HG02885 (cell line): Measurements from ENCODE around the gene NCOA1.
"Not testable (repeated sequence)": the region's sequence is repeated elsewhere in the genome, so short reads cannot be mapped to it uniquely, and the experiment has no call there.

ENCODE experiments used
- ATAC-seq: cut with Tn5 transposase; IDR thresholded peaks from one replicate; pipeline ENCODE4 v1.9.1; 2021; ENCODE audit warnings: mild to moderate bottlenecking; ENCODE audit not compliant: unreplicated experiment, poor library complexity

The NCOA1 gene

DNA sequence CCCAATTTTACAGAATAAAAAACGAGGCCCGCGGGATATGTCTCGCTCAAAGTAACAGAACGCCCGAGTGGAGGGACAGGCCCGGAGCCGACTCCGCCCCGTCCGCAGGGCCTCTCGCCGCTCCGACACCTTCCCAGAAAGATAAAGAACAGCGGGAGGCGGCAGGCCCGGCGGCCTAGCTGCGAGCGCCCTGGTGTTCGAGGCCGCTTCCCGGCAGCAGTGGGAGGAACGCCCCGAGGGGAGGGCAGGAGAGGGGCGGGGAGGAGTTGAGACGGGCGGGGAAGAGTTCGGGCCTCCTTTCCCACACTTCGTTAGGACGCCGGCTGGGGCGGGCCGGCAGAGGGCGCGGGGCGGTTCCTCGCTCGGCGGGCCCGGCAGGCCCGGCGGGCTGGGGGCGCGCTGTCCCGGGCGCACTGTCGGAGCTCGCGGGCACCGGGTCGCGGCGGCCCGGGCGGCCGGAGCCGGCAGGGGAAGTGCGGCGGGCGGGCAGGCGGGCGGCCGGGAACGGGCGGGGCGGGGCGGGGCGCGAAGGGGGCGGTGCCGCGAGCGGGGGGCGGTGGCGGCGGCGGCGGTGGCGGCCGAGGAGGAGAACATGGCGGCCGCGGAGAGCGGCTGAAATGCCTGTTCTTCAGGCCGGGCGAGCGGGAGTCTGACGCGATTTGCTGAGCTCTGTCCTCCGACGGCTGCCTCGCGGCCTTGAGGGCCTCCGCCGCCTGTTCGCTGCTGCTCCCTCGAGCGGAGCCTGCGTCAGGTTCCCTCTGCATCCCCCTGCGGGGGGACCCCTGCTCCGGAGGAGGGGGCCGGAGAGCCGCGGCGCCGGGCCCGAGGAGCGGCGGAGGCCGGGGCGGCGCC, at the start of gene NCOA1:
TSS of gene NCOA1 (plus strand) at position 565 of the 852 bp plus-strand sequence. CDS start 167,424 bp downstream, outside the sequence.
- ATAC-seq: peak; percentile 79

GRCh38 chr2:24448797-24449196, 42.3 kb upstream of the NCOA1 start:
- no peak for ATAC-seq

GRCh38 chr2:24449344-24449743, 41.7 kb upstream of the NCOA1 start:
- no peak for ATAC-seq

- ATAC-seq: no peak
Observed at GRCh38 chr2:24451805-24452501, 39.1 kb upstream of the NCOA1 start.

- no peak for ATAC-seq
Observed at GRCh38 chr2:24452502-24452885, 38.6 kb upstream of the NCOA1 start.

DNA sequence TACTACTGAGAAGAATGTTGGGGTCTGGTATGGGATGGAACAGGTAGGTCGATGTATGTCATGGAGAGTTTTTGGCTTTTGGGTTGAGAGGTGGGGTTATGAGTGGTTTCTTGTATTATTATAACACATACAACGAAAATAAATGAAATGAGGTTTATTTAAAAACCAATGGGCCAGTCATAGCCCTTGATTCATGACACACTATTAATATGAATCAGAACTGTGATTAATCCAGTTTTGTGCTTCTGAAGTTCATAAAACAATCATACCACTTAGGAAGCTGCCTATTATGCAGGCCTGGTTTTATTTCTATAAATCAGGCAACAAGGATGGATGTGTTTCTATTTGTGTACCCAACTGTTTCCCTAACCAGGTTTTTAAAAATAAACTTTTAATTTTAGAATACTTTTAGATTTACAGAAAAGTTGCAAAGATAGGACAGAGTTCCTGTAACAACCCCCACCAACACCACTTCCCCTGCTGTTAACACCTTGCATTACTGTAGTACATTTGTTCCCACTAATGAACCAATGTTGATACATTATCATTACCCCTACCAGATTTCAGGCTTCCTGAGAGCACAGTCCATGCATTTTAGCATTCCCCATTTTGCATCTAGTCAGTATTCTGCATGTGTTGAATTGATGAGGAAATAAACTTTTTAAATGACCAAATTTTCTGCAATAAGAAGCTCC, 37.5 kb upstream of the NCOA1 start:
- no peak for ATAC-seq

DNA sequence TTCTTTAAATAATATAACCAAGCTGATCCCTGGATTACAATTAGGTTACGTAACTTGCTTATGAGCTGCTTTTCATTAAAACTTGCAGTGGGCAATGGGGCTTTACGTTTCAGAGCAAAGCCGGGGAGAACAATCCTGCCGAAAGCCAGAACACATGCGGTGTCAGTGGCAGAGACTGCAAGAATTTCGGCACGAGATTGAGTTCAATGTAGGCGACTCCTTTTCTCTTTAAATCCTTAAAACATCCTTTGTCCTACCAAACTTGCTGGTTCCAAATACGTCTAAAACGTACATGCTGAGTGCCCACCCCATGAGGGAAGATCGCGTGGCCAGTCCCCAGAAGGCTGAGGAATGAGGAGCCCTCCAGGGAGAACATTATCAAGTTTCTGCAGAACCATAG, 36.8 kb upstream of the NCOA1 start:
- no peak for ATAC-seq

DNA sequence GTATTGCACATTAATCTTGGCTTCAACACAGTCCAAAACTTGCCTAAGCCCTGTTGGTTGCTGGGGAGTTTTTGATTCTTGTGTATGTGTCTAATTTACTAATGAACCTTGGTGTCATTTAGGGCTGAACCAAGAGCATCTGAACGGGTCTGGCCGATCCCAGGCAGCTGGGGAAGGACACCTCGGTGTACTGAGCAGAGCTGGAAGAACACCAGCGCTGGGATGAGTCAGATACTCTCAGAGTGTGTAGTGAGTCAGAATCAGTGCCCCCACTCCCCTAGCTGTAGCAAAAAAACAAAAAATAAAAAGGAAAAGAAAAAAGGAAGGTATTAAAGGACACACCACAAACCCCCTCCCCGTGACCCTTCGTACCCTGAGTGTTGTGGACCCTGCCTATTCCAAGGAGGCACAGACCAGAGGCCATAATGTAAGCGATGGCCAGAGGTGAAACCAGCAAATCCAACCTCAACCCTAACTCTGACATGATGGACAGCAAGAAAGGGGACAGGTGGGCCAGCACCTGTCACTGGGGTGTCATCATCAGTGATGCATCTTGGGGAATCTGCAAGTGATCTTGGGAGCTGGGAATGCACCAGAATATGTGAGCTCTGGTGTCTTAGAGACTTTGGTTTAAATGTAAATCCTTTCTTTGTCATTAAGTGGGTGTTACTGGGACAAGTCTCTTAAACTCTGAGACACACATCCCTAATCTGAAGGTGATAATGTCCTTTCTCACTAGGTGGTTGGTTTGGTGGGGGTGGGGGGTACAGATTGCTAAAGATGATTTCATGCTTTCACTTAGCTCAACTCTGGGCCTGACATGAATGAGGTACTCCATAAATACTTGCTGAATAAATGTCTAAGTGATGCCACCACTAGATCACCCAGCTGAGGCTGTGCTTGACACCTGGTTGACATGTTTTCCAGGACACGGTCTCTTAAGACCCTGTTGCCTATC, 34.2 kb upstream of the NCOA1 start:
- ATAC-seq: no peak

DNA sequence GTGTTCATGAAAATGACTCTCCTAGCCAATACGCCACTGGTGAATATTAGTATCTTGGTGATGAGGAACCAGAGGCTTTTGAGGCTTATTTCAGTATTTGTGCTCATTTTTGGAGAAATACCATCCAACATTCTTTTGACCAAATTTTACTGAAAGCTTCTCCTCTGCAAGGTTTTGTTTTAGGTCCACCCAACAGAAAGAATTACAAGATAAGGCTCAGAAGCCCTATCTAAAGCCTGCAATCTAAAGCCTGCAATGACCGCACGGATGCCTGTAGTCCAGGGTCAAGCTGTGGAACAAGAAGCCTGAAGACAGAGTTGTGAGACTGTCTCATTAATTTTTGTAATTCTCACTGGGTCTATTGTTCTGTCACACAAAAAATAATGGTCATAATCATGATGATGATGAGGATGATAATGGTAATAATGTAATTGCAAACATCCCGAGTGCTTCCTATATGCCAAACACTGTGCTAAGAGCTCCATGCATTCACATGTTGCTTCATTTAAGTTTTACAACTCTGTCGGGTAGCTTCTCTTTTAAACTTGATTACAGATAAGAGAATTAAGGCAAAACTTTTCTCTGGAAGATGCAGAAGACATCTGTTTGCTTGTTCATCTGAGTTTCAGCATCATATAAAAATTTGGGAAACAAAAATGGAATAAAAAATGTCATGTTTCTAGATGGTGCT, 33.2 kb upstream of the NCOA1 start:
- ATAC-seq: no peak

DNA sequence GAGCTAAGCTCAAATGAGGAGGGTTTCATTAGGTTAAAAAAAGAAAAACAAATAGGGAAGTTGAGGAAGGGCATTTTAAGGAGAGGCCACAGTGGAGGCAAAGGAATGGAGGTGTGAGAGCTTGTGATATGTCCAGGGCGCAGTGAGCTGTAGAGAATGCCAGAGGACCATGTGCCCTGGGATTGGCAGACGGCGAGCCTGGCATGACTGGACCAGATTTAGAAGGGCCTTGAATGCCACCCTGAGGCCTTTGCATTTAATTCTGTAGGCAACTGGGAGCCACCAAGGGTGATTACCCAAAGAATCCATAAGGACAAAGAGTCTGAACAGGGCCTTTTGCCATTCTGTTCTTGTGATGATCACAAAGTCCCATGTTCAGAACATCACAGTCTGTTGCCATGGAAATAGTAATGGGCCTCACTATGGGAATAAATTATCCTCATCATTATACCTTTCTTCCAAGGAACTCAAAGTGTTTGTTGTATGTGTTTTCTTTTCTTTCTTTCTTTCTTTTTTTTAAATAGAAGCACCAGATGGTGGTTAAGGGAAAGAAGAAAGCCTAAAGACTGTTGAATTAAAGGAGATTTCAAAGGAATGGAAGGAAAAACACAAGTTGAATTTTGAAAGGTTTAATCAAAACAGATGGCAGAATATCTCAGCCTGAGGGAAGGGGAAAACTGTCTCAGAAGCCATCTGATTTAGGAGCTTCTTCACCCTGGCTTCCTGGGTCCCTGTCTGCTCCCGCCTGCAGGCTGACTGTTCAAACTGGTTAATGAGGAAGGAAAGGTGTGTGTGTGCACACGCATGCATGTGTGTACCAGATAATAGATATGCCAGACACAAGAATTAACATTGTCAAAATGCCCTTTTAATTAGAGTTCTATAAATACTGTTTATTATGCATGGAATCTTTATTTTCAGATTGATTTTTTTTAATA, 31.6 kb upstream of the NCOA1 start:
- ATAC-seq: no peak

DNA sequence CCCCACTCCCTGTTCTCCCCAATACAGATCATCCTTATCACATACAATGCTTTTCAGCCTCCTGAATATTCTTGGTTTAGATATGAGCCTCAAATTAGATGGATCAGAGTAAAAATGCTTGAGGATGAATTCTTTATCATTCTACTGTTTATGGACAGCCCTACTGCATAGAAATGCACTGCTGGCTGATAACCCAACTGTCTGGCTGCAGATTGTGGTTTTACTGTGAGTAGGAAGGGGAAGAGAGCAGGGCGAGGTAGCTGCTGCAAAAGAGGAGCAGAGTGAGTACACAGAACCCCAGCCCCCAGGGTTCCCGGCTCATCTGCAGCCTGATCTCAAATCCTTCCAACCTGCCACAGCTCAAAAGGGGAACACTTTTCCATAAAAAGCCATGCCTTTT, 29.4 kb upstream of the NCOA1 start:
- ATAC-seq: no peak

DNA sequence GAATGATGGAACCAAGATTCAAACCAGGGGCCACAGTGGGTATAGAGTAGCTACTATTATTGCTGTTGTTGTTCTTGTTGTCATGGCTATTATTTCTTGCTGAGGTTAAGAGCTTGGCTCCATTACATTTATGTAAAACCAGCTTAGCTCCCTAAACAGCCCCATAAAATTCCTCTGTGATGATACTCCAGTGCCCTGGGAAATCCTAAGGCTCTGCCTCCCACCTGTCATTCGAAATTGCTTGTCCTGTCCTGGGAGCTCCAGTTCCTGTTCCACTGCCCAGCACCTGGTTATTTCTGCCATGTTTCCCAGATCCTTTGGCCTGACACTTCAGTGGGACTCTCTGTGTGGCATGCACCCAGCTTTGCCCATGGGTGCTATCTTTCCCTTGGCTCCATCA, 27.8 kb upstream of the NCOA1 start:
- ATAC-seq: no peak

DNA sequence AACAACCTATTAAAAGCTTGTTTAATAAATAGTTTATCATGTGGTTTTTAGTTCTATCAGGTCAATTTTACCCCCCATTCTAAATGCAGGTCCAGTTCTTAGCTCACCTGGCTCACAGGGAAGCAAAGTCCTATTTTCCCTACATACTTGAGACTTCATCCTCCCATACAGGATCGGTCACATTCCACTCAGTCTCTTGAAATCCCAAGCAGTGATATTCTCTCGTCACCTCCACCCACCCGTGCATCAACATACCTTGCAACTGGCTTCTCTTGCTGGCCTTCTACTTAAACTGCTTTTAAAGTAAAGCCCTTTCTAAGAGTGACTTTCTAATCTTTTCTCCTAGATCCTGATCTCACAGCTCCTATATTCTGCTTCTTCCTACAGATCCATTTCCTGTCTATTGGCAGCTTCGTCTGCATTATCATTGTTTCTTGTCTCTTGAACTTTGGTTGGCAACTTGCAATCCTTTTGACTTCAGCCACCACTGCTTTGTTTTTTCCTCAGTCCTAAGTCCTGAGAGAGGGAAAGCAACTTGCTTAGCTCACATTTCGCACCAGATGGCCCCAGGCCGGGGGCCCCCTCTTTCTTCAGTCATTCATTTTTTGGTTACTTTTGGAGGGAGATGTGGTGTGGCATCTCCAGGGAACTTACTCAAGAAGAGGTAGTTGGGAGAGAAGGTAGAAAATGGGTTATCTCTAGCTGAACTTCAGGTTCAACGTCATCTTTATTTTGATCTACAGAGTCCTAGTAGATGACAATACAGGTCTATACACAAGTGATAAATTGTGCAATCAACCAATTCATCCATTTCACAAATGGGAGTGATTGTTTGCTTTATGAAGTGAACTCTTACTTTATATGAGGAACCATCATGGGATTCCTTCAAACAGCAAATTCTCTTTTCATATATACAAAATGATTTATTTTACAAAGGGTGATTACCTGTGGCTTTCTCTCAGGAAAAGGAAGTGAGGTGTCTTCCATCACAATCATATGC, 23.9 kb upstream of the NCOA1 start:
- ATAC-seq: no peak

- ATAC-seq: not testable (repeated sequence)
Observed at GRCh38 chr2:24468453-24468852, 22.6 kb upstream of the NCOA1 start.

DNA sequence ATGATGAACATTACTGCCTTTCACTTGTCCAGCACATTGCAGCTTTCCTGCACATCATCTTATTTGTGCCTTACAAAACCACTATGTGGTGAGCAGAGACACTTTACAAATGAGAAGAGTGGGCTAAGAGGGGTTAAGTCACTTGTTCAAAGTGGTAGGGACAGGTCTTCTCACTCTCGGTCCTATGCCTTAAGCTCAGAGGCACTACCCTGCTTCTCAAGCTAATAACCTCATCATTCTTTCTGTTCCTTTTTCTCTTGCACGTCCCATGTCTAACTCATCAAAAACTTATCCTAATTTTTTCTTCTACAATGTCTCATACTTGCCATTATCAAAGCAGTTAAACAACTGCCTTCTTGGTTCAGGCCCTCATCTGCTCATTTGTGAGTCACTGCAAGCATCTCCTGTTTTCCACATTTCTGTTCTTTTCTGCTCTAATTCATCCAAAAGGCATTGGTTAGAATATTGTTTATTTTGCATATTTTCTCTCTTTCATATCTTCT, 21.9 kb upstream of the NCOA1 start:
- ATAC-seq: no peak

DNA sequence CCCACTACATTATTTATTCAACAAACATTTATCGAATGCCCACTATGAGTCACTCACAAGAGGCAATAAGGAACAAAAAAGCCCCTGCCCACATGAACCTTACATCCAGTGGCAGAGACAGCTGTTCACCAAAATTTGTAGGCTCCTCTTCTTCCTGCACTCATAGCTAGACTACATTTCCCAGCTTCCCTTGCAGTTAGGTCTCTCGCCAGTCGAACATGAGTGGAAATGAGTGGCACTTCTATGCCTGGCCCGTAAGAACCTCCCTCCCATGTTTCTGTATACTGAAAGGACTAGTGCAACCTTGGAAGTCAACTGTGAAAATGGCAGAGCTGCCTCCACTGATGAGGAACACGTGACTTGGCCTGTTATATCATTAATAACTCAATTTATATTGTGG, 19.4 kb upstream of the NCOA1 start:
- no peak for ATAC-seq

DNA sequence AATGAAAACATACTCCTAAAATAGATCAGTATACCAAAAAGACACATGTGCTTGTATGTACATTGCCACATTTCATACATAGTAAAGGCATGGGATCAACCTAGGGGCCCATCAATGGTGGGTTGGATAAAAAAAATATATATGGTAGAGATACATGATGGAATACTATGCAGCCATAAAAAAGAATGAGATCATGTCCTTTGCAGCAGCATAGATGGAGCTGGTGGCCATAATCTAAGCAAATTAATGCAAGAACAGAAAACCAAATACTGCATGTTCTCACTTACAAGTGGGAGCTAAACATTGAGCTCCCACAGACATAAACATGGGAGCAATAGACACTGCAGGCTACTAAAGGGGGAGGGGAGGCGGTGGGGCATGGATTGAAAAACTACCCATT, 18.6 kb upstream of the NCOA1 start:
- ATAC-seq: no peak
